ENCODE measurements around the gene CREB3L2.
A peak's percentile ranks its signal among the peaks of the same experiment; 100 is the strongest.
"Not testable (repeated sequence)": the region's sequence is repeated elsewhere in the genome, so short reads cannot be mapped to it uniquely, and the experiment has no call there.

CREB3L2 gene

GRCh38 chr7:138014201-138014600, 12.3 kb upstream of the CREB3L2 start:
- not testable (repeated sequence) for DNase-seq (ENCODE audit: low read depth)

- no peak for DNase-seq (ENCODE audit: low read depth)
These were observed 7.4 kb upstream of the CREB3L2 start for GRCh38 chr7:138009350-138009653.

- no peak for DNase-seq (ENCODE audit: low read depth)
These were observed 6.9 kb upstream of the CREB3L2 start for GRCh38 chr7:138008588-138009349.

- no peak for DNase-seq (ENCODE audit: low read depth)
These were observed 6.2 kb upstream of the CREB3L2 start for GRCh38 chr7:138008019-138008587.

GRCh38 chr7:138006106-138006505, 4.2 kb upstream of the CREB3L2 start:
- no peak for DNase-seq (ENCODE audit: low read depth)

GRCh38 chr7:138004936-138005335, 3.0 kb upstream of the CREB3L2 start:
- no peak for DNase-seq (ENCODE audit: low read depth)

- DNase-seq (ENCODE audit: low read depth) = no peak
These were observed 2.2 kb upstream of the CREB3L2 start for GRCh38 chr7:138004046-138004445.

- DNase-seq (ENCODE audit: low read depth) = no peak
These were observed 923 bp upstream of the CREB3L2 start for GRCh38 chr7:138002828-138003189.

GRCh38 chr7:138002096-138002827, 376 bp upstream of the CREB3L2 start:
- DNase-seq (ENCODE audit: low read depth) = peak; percentile 95

GRCh38 chr7:138000081-138000701, 1.7 kb downstream of the CREB3L2 start:
- no peak for DNase-seq (ENCODE audit: low read depth)

- no peak for DNase-seq (ENCODE audit: low read depth)
These were observed 2.3 kb downstream of the CREB3L2 start for GRCh38 chr7:137999496-138000080.

- no peak for DNase-seq (ENCODE audit: low read depth)
These were observed 3.6 kb downstream of the CREB3L2 start for GRCh38 chr7:137998250-137998649.

GRCh38 chr7:137996871-137997270, 5.0 kb downstream of the CREB3L2 start:
- no peak for DNase-seq (ENCODE audit: low read depth)

- no peak for DNase-seq (ENCODE audit: low read depth)
These were observed 5.5 kb downstream of the CREB3L2 start for GRCh38 chr7:137996386-137996851.

- DNase-seq (ENCODE audit: low read depth) = no peak
These were observed 7.7 kb downstream of the CREB3L2 start for GRCh38 chr7:137994216-137994615.

GRCh38 chr7:137993395-137993743, 8.5 kb downstream of the CREB3L2 start:
- DNase-seq (ENCODE audit: low read depth) = no peak

GRCh38 chr7:137992550-137993394, 9.1 kb downstream of the CREB3L2 start:
- DNase-seq (ENCODE audit: low read depth) = no peak

- DNase-seq (ENCODE audit: low read depth) = no peak
These were observed 9.8 kb downstream of the CREB3L2 start for GRCh38 chr7:137992104-137992549.

- no peak for DNase-seq (ENCODE audit: low read depth)
These were observed 11.5 kb downstream of the CREB3L2 start for GRCh38 chr7:137990251-137990941.

GRCh38 chr7:137989590-137989989, 12.3 kb downstream of the CREB3L2 start:
- DNase-seq (ENCODE audit: low read depth) = no peak

GRCh38 chr7:137989094-137989493, 12.8 kb downstream of the CREB3L2 start:
- no peak for DNase-seq (ENCODE audit: low read depth)

All from activated T-helper 9 cell treated with anti-CD3 and anti-CD28 coated beads, Interleukin-2, amount 50 U/mL, for 16 hours (primary cell).